ENCODE results near the gene TMCC3. TPM values are rescaled to one million over a fixed set of nuclear protein-coding genes. Genes with fewer than 3 reads are reported as not detected.

Gene TMCC3
- total and polyA plus RNA-seq, 9 of the 15 experiments (the other 6 are each of a cell fraction or from before 2014, with no cell fraction given), result not detected

GRCh38 chr12:94625531-94625930 is 24.8 kb downstream of the TMCC3 start:
- no peak overlapping the region for H2AFZ ChIP-seq (ENCODE audit: low read depth, low read length)
- CTCF ChIA-PET (ENCODE audit: low intra/inter-chr PET ratio), result no interaction called here
- no peak for FAIRE-seq
- no peaks in the 10 kb centered on the region for H3K9me1 ChIP-seq (ENCODE audit: control insufficient read depth, insufficient read depth, low read length)
- intact Hi-C loops (cut with micrococcal nuclease), result no loop called here
- no peak overlapping the region for H3K4me2 ChIP-seq (ENCODE audit: insufficient read depth, low read length)
- no TSS peak for BruUV-seq (replicated peaks)
- H3K36me3 ChIP-seq (ENCODE audit: control insufficient read depth, insufficient read depth, low read length), result no peaks in the 10 kb centered on the region
- no peaks in the 10 kb centered on the region for H4K20me1 ChIP-seq (replicated peaks; ENCODE audit: control insufficient read depth, insufficient read depth, low read length)
- in situ Hi-C loops (cut with MboI), result no loop called here
- H3K27me3 ChIP-seq (ENCODE audit: control insufficient read depth in 2 of 2, insufficient read depth in 2 of 2, low read length in 2 of 2), result peaks cover 5 to 12% of the 10 kb centered on the region in 2 experiments; a peak in 3 of 5 replicates
- H3K4me3 ChIP-seq, result no peak overlapping the region
- POLR2A ChIA-PET, result no interaction called here
- DNase-seq (ENCODE audit: extremely low read depth in 1 of 4, low spot score in 3 of 4), result no peak
- TF ChIP-seq MIER1 (IDR thresholded peaks at IDR 0.05; ENCODE audit: low read depth) (no peak), HMGXB4 (CRISPR knock-in tag; IDR thresholded peaks at IDR 0.05) (no peak)
- no peaks in the 10 kb centered on the region for H3K9me3 ChIP-seq (replicated peaks; ENCODE audit: control insufficient read depth, insufficient read depth, low read depth, low read length)
- no peak for ATAC-seq
- no peaks in the 10 kb centered on the region for H3K4me1 ChIP-seq (replicated peaks in 1 of 2; ENCODE audit: control insufficient read depth in 2 of 2, insufficient read depth in 2 of 2, low read length in 2 of 2)
- WGBS (ENCODE audit: insufficient coverage, low coverage, missing lambda C conversion rate), result 4% methylated on average over 5 of the region's 6 CpGs
- H3K27ac ChIP-seq (ENCODE audit: extremely low read depth, low read depth, low read length), result no peak overlapping the region
- H3K9ac ChIP-seq (ENCODE audit: insufficient read depth in 1 of 2, low read depth in 2 of 2, low read length in 2 of 2), result no peak overlapping the region
- no peaks in the 10 kb centered on the region for H3K79me2 ChIP-seq (ENCODE audit: control insufficient read depth, insufficient read depth, low read length)

GRCh38 chr12:94623161-94623920 is 27.0 kb downstream of the TMCC3 start:
- no peaks in the 10 kb centered on the region for H3K9me1 ChIP-seq (ENCODE audit: control insufficient read depth, insufficient read depth, low read length)
- intact Hi-C loops (cut with micrococcal nuclease), result no loop called here
- ChIA-PET CTCF (ENCODE audit: low intra/inter-chr PET ratio) (no interaction called here), POLR2A (interaction anchor here (0.6 kb wide), 1 partner anchor 31 kb away, joined by 3 read pairs; no protein-coding TSS in a partner anchor)
- 0% methylated on average over 11 of the region's 11 CpGs for WGBS (ENCODE audit: insufficient coverage, low coverage, missing lambda C conversion rate)
- DNase-seq (ENCODE audit: extremely low read depth in 1 of 4, low spot score in 3 of 4), result no peak
- H3K79me2 ChIP-seq (ENCODE audit: control insufficient read depth, insufficient read depth, low read length), result no peaks in the 10 kb centered on the region
- no peak overlapping the region for H3K9ac ChIP-seq (ENCODE audit: insufficient read depth in 1 of 2, low read depth in 2 of 2, low read length in 2 of 2)
- no peaks in the 10 kb centered on the region for H3K4me1 ChIP-seq (replicated peaks in 1 of 2; ENCODE audit: control insufficient read depth in 2 of 2, insufficient read depth in 2 of 2, low read length in 2 of 2)
- no peak overlapping the region for H3K27ac ChIP-seq (ENCODE audit: extremely low read depth, low read depth, low read length)
- no peaks in the 10 kb centered on the region for H3K36me3 ChIP-seq (ENCODE audit: control insufficient read depth, insufficient read depth, low read length)
- BruUV-seq (replicated peaks), result no TSS peak
- H2AFZ ChIP-seq (ENCODE audit: low read depth, low read length), result no peak overlapping the region
- ATAC-seq, result no peak
- H4K20me1 ChIP-seq (replicated peaks; ENCODE audit: control insufficient read depth, insufficient read depth, low read length), result no peaks in the 10 kb centered on the region
- no peak overlapping the region for H3K4me3 ChIP-seq
- FAIRE-seq, result no peak
- no peak overlapping the region for H3K4me2 ChIP-seq (ENCODE audit: insufficient read depth, low read length)
- H3K27me3 ChIP-seq (ENCODE audit: control insufficient read depth in 2 of 2, insufficient read depth in 2 of 2, low read length in 2 of 2), result peaks cover 3 to 17% of the 10 kb centered on the region in 2 experiments; a peak in 4 of 5 replicates
- no peaks in the 10 kb centered on the region for H3K9me3 ChIP-seq (replicated peaks; ENCODE audit: control insufficient read depth, insufficient read depth, low read depth, low read length)
- in situ Hi-C loops (cut with MboI), result no loop called here
- TF ChIP-seq U2AF1 (optimal IDR thresholded peaks at IDR 0.05; ENCODE audit: low read depth, low read length) (no peak), HNRNPH1 (optimal IDR thresholded peaks at IDR 0.05; ENCODE audit: low read depth, low read length) (no peak), NR4A1 (CRISPR knock-in tag; IDR thresholded peaks at IDR 0.05) (no peak), NR4A1 (tag; IDR thresholded peaks at IDR 0.05) (no peak), ZNF75A (CRISPR knock-in tag; IDR thresholded peaks at IDR 0.05) (no peak), SRSF7 (optimal IDR thresholded peaks at IDR 0.05; ENCODE audit: low read depth, low read length) (no peak), ZNF124 (CRISPR knock-in tag; IDR thresholded peaks at IDR 0.05) (no peak)

Data from K562 (cell line).